ENCODE measurements around the gene EIF2B4. TPM values are rescaled to one million over a fixed set of nuclear protein-coding genes. Genes with fewer than 3 reads are reported as not detected.

The EIF2B4 gene
- polyA plus RNA-seq, 12 donors, result 29.0 to 37.7 (median 32.5) TPM; not detected in 1

Other genes starting within 250 kb of the EIF2B4 start
- under 1 TPM in 10 of 12 donors, not detected in 2; 0.12 to 0.70 (median 0.34) TPM for gene ABHD1, start 246.5 kb downstream of the EIF2B4 start, polyA plus RNA-seq (ENCODE audit: insufficient read length in 12 of 12)
- gene PREB, start 235.7 kb downstream of the EIF2B4 start, polyA plus RNA-seq (ENCODE audit: insufficient read length in 12 of 12), result 10 to 100 TPM in 11 of 12 donors, not detected in 1; 24.1 to 39.8 (median 33.6) TPM
- gene PRR30, start 230.9 kb downstream of the EIF2B4 start, polyA plus RNA-seq (ENCODE audit: insufficient read length in 12 of 12), result not detected
- gene TCF23, start 221.3 kb downstream of the EIF2B4 start, polyA plus RNA-seq (ENCODE audit: insufficient read length in 12 of 12), result under 1 TPM in 10 of 12 donors, not detected in 2; 0.18 to 0.44 (median 0.30) TPM
- 100 to 1,000 TPM in 5 of 12 donors, 10 to 100 TPM in 6, not detected in 1; 85.6 to 115 (median 98.3) TPM for gene ATRAID, start 158.3 kb downstream of the EIF2B4 start, polyA plus RNA-seq (ENCODE audit: insufficient read length in 12 of 12)
- gene SLC5A6, start 158.1 kb downstream of the EIF2B4 start, polyA plus RNA-seq (ENCODE audit: insufficient read length in 12 of 12), result 10 to 100 TPM in 11 of 12 donors, not detected in 1; 11.1 to 25.1 (median 17.6) TPM
- 10 to 100 TPM in 11 of 12 donors, not detected in 1; 18.7 to 45.3 (median 24.5) TPM for gene CAD, start 153.0 kb downstream of the EIF2B4 start, polyA plus RNA-seq (ENCODE audit: insufficient read length in 12 of 12)
- 1 to 10 TPM in 3 of 12 donors, under 1 TPM in 7, not detected in 2; 0.18 to 2.2 (median 0.81) TPM for gene SLC30A3, start 107.3 kb downstream of the EIF2B4 start, polyA plus RNA-seq (ENCODE audit: insufficient read length in 12 of 12)
- gene DNAJC5G, start 94.9 kb downstream of the EIF2B4 start, polyA plus RNA-seq (ENCODE audit: insufficient read length in 12 of 12), result under 1 TPM in 7 of 12 donors, not detected in 5; 0.14 to 0.74 (median 0.28) TPM
- 100 to 1,000 TPM in 4 of 12 donors, 10 to 100 TPM in 7, not detected in 1; 34.2 to 125 (median 94.4) TPM for gene TRIM54, start 87.9 kb downstream of the EIF2B4 start, polyA plus RNA-seq (ENCODE audit: insufficient read length in 12 of 12)
- 1 to 10 TPM in 7 of 12 donors, under 1 TPM in 3, not detected in 2; 0.59 to 2.1 (median 1.4) TPM for gene UCN, start 61.9 kb downstream of the EIF2B4 start, polyA plus RNA-seq (ENCODE audit: insufficient read length in 12 of 12)
- gene MPV17, start 47.2 kb downstream of the EIF2B4 start, polyA plus RNA-seq (ENCODE audit: insufficient read length in 12 of 12), result 10 to 100 TPM in 11 of 12 donors, not detected in 1; 37.8 to 89.1 (median 51.3) TPM
- gene GTF3C2, start 13.6 kb downstream of the EIF2B4 start, polyA plus RNA-seq (ENCODE audit: insufficient read length in 12 of 12), result 10 to 100 TPM in 11 of 12 donors, not detected in 1; 24.0 to 46.5 (median 31.3) TPM
- 10 to 100 TPM in 11 of 12 donors, not detected in 1; 56.4 to 82.2 (median 69.6) TPM for gene SNX17, start 278 bp upstream of the EIF2B4 start, polyA plus RNA-seq (ENCODE audit: insufficient read length in 12 of 12)
- gene ZNF513, start 10.4 kb upstream of the EIF2B4 start, polyA plus RNA-seq (ENCODE audit: insufficient read length in 12 of 12), result 10 to 100 TPM in 9 of 12 donors, 1 to 10 TPM in 2, not detected in 1; 9.1 to 20.0 (median 11.6) TPM
- 10 to 100 TPM in 11 of 12 donors, not detected in 1; 42.8 to 64.1 (median 54.4) TPM for gene PPM1G, start 39.3 kb upstream of the EIF2B4 start, polyA plus RNA-seq (ENCODE audit: insufficient read length in 12 of 12)
- 100 to 1,000 TPM in 11 of 12 donors, not detected in 1; 112 to 127 (median 120) TPM for gene NRBP1, start 58.3 kb upstream of the EIF2B4 start, polyA plus RNA-seq (ENCODE audit: insufficient read length in 12 of 12)
- 1 to 10 TPM in 9 of 12 donors, under 1 TPM in 1, not detected in 2; 0.74 to 4.6 (median 2.2) TPM for gene KRTCAP3, start 72.0 kb upstream of the EIF2B4 start, polyA plus RNA-seq (ENCODE audit: insufficient read length in 12 of 12)
- 10 to 100 TPM in 11 of 12 donors, not detected in 1; 12.1 to 35.2 (median 20.4) TPM for gene IFT172, start 119.4 kb upstream of the EIF2B4 start, polyA plus RNA-seq (ENCODE audit: insufficient read length in 12 of 12)
- gene FNDC4, start 124.9 kb upstream of the EIF2B4 start, polyA plus RNA-seq (ENCODE audit: insufficient read length in 12 of 12), result 10 to 100 TPM in 3 of 12 donors, 1 to 10 TPM in 8, not detected in 1; 6.1 to 15.5 (median 8.4) TPM
- gene GCKR, start 126.5 kb upstream of the EIF2B4 start, polyA plus RNA-seq (ENCODE audit: insufficient read length in 12 of 12), result under 1 TPM in 5 of 12 donors, not detected in 7; 0.08 to 0.30 (median 0.25) TPM
- 10 to 100 TPM in 11 of 12 donors, not detected in 1; 38.3 to 60.4 (median 48.9) TPM for gene ZNF512, start 212.7 kb upstream of the EIF2B4 start, polyA plus RNA-seq (ENCODE audit: insufficient read length in 12 of 12)